Peyer's patch (tissue), 4 donors: ENCODE data around the gene CCDC14.

Experiments used
- CTCF ChIP-seq, 6 experiments: fragments of 450-650 bp in 4 of 6; fragments of 200-600 bp in 2 of 6; sonication (generic) in 1 of 6; IDR thresholded peaks; one replicate each; pipeline ENCODE4 v1.5.1; 2017 to 2019; ENCODE audit warnings: antibody characterized with exemption in 6 of 6, mild to moderate bottlenecking in 3 of 6, moderate library complexity in 1 of 6
- POLR2A ChIP-seq, 2 donors: fragments of 450-650 bp; IDR thresholded peaks; one replicate each; pipeline ENCODE4 v1.5.1; 2017; ENCODE audit warnings: antibody characterized with exemption in 2 of 2, mild to moderate bottlenecking in 2 of 2, moderate library complexity in 2 of 2

- no peak for TF ChIP-seq POLR2A (IDR thresholded peaks at IDR 0.05)
- no peak for TF ChIP-seq CTCF (IDR thresholded peaks at IDR 0.05)
Observed at GRCh38 chr3:123953735-123954134, 7.3 kb downstream of the CCDC14 start.
